AG08395 (cell line): Measurements from ENCODE around the gene ASB2.
A peak's percentile ranks its signal among the peaks of the same experiment; 100 is the strongest.

Source experiments
- DNase-seq: peaks from one replicate; pipeline ENCODE4 v3.0.0; 2012; ENCODE audit warnings: mixed read lengths, low spot score

ASB2 gene

DNA sequence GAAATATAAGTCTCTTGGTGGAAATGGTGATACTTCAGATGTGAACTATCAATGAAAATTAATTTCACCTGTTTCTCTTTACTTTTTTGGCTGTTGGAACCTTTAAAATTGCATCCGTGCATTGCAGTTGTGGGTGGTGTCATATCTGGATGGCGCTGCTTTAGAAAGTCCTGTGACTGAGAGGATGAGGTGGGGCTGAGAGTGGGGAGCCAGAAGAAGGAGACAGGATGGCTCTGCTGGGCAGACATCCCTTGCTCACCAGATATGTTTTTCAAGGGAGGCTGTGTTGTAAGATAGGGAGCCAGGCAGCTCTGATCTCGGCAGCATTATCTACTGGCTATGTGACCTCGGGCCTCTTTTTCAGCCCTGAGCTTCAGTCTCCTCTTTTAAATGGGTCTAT lies 12.7 kb downstream of the ASB2 start:
- no peak for DNase-seq

DNA sequence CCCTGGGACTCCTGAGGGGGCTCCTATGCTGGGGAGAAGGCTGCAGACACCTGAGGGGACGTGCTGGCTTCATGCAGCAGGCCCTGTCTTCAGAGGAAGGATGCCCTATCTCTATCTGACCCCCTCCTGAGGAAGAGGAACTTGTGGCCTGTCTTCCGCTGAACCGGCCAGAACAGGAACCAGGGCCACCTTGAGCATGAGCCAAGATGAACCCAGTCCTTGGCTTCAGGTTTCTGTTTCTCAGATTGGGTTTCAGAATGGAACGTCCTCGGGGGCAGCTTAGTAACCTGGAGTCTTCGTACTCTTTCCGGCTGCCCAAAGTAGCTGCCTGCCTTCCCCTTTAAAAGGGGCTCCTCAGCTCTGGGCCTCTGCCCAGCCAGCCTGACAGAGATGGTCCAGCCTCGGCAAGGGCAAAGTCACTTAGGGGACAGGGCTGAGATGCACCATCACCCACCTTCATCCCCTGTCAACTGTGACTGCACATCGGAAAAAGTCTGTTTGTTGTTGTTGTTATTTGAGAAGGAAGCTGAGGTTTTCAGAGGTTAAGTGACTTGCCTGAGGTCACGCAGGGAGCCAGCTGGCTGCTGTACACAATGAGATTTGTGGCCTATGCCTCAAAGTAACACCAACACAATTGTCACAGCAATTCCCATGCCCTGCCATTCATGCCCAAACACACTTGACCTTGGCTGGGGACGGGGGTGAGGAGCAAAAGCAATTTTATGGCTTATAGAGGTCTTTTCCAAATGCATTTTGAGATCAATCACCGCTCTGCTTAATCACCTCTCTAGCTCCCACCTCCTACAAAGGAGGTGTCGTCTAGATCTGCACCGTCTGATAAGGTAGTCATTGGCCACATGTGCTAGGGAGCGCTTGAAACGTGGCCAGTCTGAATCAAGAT lies 13.4 kb downstream of the ASB2 start:
- DNase-seq, result no peak

DNA sequence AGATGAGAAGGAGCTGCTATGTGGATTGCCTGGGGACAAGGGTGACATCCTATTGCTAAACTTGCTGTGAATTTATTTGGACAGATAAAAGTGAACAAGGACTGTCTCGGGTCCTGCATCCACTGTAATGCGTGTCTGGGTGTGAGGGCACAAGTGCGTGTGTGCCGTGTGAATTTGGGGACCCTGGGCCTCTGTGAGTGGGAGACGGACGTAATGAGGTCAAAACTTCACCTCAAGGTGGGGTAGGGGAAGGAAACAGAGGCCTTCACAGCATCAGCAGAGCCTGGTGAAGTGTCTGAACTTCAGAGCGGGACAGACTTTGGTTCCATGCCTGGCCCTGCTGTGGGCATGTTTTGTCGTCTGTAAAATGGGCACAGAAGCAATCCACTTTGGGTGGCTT lies 14.8 kb downstream of the ASB2 start:
- DNase-seq, result no peak

DNA sequence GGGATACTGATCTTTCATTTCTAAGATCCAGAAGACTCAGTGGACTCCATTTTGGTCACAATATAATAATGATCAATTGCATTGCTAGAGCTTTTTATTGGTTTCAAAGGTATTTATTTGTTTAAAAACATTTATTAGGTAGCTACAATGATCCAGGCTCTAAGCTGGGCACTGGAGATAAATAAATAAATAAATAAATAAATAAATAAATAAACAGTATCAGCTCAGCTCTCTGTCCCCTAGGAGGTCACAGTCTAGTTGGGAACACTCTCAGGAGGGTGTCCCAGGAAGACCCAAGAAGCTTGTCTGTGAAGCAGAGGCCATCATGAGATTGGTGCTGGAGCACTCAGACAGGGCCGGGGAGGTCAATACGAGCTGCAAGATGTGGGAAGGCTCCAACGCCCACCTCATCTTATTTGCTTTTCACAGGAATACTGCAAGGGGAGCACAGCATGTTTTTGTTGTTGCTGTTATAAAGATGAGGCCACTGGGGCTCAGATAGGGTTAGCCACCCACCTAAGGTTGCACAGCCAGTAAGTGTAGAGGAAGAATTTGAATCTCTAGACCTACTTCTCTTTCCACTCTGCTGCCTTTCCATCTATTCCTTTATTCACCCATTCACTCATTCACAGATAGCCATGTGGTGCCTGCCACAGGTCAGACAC lies 15.5 kb downstream of the ASB2 start:
- DNase-seq, result no peak

DNA sequence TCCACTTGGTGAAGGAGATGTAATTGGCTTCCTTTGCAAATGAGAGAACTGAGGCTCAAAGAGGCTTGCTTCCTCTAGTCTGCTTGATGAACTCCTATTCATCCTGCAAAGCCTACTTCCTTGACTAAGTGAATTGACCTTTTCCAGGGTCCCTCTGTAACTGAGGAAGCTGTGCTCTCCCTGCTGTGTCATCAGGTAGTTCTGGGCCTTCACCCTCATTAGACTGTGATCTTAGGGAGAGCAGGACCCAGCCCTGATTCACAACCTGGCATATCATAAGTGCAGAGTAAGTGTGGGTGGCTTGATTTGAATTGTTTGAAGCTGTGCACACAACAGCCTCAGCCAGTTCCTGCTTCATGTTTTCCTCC lies 16.3 kb downstream of the ASB2 start:
- no peak for DNase-seq

DNA sequence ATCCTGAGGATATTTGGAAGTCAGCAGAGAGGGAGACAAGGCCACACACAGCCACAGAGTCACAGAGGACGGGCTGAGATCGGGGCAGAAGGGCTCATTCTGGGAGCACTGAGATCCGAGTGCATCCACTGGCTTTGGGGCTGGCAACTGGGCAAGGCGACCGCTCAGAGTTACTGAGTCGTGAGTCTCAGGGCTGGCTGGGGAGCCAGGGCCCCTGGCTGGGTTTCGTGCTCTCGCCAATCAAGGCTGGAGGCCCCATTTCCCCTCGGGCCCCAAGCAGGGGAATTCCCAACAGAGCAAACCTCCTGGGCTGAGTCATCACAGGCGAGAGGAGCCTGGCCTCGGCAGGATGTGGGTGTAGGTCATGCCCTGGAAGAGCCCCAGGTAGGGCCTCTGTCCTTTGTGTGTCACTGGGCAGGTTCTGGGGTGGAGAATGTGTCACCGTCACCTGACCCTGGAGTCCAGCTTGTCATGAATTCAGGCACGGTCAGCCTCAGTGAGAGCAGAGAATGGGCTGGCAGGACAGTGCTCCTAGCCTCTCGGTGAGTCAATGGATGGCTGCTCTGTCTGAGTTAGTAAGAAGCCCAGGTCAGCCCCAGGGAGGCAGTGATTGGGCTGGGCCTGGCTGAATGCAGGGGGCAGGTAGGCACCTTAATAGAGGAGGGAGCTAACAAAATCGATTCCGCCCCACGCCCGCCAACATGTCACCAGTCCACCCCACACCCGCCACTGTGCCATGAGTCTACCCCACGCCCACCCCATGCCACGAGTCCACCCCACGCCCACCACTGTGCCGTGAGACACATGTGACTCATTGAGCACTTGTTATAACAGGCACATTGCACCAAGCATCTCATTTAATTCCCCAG lies 16.9 kb downstream of the ASB2 start:
- DNase-seq, result peak; percentile 76

DNA sequence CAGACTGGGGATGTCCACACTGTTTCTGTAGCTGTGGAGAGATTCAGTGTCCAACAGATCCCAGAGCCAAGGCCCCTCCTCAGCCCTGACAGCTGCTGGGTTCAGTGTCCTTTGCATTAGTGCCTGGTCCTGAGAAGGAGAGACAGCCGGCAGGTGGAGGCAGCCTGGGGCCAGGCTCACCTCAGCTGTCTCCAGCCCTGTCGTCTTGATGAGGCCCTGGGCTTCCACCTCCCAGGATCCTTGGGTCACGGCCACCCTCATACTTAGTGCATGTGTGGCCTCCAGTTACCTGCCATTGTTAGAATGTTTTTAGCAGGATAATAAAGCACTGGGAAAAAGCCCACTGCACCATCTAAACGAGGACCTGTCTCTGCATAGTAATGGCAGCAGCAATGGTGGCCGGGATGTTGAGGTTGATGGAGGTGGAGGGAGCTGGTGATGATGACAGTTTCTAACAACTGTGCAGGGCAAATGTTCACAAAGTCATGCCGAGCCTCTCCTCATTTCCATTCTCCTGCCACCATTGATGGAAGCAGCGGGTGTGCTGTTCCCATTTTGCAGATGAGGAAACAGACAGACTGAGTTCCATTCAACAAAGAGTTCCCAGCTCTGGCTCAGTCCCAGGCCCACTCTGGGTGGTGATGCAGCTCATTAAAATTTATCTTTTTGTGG lies 17.7 kb downstream of the ASB2 start:
- DNase-seq, result no peak

DNA sequence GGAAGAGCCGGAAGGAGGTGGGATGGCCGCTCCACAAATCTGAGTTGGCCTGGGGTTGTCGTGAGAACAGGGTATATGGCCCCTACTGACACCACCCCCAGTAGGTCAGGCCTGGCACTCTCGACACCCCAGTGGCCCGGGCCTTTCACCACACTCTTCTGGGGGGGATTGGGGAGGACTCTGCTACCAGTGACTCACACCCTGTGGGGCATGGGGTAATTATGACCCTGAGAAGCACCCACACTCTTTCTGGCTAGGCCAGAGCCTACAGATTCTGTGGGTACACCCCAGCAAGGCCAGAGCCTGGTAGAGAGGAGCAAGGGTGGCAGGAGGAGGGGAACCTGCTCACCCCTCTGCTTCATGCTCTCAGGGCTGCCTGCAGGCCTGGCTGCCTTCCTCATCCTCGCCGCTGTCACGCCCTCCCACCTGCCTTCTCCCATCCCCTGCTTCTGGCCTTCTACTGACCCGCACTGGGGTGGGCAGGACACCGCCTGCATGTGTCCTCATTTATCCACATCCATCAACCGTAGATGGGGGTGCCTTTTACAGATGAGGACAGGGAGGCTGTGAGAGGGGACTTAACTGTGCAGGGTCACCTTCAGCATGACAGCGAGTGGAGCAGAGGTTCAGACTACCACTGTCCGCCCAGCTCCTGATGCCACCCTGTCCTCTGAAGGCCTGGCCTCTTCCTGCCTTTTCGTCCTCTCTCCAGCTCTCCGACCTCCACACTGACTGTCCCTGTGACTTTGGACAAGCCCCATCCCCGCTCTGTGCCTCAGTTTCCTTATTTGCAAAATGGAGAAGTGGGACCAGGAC lies 18.4 kb downstream of the ASB2 start:
- DNase-seq, result no peak

DNA sequence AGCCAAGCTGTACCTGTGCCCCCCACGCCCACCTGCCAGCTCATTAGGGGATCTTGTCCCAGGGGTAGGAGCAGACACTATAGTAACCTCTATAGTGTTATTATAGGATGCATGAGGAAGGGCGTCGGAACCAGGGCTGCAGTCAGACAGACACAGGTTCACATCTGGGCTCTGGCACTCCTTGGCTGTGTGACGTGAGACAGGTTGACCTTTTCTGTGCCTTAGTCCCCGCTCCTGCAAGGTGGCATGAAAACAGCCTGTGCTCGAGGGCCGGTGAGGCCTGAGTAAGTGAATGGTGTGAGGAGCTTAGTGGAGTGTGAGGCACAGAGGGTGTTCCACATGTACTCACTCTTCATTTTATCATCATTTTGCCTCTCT lies 19.0 kb downstream of the ASB2 start:
- DNase-seq, result no peak

DNA sequence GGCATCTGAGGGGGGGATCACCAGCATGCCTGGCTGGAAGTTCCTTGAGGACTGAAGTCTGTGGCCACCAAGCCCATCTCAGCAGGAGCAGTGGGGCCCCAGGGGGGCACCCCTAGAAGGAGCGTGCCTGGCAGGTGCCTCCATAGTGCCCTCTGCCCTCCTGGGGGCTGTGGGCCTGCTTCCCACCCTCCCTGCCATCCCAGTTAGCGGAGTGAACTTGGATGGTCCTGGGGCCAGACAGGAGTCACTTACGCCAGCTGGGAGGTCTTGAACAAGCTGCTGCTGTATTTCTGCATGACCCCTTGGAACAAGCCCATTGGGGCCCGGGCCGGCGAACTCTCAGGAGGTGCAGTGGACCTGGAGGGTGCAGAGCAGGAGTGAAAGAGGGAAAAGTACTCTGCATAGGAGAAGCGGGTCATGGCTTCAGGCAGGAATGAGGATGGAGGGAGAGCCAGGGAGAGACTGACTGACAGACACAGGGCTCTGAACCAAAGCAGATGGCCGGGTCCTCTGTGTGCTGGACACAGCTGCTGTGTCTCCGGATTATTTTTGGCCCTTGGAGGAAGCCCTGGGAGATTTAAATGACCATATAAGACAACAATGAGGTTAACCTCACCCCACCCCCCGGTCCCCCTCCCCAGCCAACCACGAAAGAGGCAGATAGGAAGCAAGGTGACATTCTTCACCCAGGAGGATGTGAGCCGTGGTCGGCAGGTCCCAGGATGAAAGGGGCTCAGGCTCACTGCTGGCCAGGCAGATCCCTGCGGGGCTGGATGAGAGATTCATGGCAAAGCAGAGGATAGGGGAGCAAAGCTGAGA lies 19.6 kb downstream of the ASB2 start:
- DNase-seq, result no peak

DNA sequence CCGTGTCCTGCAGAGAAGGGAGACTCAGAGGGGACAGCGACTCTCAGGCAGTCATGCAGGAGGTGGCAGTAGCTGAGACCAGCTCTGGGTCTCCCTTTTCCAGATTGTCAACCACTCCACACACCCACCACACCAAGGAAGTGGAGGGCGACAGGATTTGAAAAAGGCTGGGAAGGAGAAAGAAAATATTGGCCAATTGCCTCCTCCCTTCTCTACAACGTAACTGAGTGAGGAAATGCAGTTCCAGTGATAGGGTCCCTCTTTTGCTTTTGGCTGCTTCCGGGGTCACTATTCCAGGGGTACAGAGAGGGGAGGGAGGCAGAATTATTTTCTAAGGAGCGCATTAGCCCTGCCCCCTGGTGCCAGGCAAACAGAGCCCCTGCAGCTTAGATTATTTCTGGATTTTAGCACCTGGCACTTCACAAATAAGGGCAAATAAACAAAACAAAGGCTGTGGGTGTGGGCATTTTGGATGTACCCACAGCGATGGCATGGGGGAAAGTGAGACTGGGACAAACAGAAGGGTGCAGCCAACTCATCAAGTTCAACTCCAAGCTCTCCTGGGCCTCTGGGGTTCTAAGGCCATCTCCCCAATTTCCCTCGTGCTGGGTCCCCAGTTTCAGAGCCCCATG lies 20.4 kb downstream of the ASB2 start:
- no peak for DNase-seq

DNA sequence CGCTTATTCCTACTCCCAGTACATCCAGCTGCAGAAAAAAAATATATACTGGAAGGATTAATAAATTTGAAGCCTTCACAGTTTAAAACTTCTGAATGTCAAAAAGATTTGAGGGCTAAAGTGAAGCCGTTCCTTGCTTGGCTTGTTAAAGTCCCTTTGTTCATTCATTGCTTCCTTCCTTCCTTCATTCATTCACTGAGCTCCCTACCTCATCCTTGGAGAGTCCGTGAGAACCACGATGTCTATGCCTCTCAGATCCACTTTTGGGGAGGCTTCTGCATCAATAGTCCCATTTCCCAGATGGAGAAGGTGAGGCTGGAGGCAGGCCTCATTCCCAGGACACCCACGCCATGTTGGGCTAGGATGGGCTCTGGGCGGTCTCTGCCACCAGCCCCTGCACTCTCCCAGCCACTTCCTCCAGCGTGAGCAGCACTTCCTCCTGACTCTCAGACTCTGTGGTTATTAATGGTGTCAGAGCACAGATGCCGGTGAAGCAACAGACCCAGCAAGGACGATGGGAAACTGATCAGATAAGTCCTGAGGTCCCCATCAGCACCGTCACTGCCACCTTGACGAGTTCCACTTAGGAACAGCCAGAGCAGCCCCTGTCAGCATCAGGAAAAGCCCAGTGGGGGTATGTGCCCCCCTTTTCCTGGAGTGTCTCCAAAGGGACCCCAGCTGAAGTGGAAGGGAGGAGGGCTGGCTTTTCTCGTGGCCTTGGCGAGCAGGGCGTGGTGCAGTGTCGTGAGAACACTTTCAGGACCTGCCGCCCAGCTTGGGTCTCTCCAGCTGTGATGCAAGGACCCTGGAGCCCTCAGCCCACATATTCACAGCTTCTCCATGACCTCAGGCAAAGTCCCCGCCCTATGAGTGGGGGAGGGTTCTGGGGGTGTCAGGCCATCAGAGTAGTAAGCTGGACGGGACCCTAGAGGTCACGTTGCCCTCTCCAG lies 21.2 kb downstream of the ASB2 start:
- DNase-seq, result no peak

DNA sequence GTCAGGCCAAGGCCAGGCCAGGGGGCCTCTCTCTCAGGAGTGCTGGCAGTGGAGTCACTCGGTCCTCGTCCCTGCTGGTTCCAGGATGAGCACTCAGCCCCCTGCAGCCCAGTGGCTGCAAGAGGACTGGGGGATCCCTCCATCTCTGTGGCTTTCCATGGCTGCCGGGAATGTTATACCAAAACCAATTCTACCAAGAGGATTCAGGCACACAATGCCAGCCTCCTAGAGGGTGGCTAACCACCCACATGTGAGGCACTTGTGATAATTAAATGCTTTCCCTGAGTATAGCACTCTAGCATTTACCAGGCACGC lies 21.9 kb downstream of the ASB2 start:
- no peak for DNase-seq

DNA sequence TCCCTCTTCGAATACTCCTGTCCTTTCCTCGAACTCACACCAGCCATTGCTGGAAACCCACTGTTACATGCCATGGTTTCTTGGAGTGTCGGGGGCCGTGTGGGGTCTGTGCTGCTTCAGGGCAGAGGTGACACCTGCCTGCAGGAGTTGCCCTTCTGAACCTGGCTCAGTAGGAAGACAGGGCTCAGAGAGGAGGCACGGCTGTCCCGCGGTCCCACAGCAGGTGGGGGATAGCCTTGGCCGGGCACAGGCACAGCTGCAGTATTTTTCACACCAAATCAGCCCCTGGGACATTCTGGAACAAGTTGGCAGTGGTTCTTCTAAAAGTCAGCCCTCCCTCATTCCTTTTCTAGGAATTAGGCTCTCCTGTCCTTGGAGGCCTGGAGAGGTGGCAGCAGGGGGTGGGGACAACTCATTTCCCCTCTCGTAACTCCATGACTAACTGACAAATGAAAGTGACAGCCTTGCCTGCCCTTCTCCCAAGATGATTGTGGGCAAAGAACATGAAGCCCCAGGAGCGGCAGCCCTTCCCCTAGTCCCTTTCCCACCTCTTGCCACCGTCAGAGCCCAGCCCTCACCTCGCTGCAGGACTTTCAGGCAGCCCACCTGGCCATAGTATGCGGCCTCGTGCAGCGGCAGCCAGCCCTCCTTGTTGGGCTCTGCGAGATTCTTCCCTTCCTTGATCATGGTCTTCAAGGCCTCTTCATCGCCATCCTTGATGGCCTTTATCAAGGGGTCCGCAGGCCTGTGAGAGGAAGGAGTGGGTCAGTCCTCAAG lies 22.4 kb downstream of the ASB2 start:
- no peak for DNase-seq

DNA sequence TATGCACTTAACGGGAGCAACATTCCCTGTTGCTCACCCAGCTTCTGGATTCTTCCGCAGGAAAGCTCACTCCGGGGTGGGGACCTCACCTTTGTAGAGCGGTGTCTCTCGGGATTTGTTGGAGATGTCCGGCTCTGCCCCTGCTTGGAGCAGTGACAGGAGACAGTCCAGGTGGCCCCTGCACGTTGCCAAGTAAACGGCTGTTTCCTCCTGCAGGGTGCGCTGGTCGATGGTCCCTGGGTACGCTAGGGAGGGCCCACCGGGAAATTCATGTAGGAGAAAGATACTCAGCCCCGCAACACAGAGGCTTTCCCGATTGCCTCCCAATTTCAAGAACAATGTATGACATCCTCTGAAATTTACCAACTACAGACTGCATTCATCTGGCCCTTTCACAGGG lies 23.1 kb downstream of the ASB2 start:
- DNase-seq, result no peak

DNA sequence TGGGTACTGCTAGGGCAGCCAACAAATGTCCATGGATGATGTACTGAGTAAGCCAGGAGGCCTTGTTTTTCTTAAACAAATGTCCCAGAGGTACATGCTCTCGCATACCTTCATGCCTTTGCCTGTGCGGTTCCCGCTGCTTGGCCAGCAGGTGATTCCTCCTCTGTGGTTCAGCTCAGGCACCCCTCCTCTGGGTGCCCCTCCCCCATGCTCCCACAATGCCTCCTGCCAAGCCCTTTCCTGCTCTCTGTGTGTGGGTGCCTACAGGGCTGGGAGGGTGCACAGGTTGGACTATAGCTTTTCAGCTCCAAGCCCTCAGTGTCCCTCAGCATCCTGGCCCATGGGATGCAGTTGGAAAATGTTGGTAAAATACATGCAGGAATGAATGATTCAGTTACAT lies 23.5 kb downstream of the ASB2 start:
- no peak for DNase-seq

DNA sequence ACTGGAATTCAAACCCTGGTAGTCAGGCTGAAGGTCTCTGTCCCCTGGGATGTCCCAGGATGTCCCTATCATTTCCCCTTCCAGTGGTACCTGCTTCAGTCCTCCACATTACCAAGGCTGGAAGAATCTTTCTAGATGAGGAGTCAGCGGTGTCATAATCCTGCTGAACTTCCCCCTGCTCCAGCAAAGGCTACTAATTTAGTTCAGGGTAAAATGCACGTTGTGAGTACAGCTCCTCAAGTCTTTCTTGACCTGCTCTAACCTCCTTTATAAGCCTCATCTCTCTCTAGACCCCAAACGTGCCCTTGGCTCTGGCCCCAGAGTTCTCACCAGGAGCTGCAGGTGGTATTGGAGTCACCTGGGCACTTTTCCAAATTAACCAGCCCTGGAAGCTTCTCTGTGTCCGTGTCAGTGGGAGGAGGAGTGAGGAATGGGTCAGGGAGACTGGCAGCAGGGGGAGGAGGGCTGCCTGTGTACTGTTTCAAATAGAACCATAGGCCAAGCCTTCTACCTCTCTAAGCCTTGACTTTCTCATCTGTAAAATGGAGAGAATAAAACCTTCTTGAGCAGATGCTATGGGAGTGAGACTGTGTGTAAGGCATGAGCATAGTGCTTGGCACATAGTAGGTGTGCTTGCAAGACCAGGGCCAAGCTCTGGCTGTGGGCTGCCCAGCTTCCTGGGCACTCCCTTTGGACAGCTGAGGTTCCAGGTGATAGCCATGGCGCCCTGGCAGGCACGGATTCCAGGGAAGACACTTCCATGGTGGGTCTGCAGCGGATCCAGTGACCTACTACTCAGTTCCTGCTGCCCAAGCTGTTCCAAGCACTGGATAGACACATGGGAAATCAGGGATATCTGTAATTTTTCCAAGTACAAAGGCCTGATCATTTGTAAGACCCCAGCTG lies 24.5 kb downstream of the ASB2 start:
- DNase-seq, result no peak
